ENCODE data around the gene IZUMO4. TPM values are rescaled to one million over a fixed set of nuclear protein-coding genes. Genes with fewer than 3 reads are reported as not detected.

The IZUMO4 gene
- total RNA-seq, 2 experiments from 2014 or later, result 15.2 to 16.6 TPM

DNA sequence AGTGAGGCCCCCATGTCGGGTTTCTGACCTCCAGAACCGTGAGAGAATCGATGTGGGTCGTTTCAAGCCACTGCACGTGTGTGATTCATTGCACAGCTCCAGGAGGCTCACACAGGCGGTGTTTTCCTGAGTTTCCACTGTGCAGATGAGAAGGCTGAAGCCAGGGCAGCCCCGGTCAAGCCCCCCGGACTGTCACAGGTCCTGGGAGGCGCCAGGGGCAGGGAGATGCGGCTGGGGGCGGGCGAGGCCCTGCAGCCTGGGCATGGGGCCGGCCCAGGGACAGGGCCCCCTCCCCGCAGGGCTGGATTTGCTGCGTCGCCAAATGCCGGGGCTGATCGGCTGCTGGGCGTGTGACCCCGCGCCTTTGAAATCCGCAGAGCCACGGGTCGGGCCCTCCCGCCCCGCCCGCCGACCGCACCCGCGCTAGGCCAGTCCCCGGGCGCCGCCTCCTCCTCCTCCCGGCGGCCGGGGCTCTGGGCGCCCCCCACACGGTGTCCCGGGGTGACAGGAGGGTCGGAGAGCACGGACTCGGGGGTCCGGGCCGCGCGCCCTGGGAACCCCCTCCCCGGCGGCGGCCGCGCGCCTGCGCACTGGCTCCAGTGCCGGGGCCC lies 35.7 kb upstream of the IZUMO4 start:
- Mint-ChIP-seq H3K4me1 (peaks cover 43% of the 10 kb centered on the region), H3K4me3 (peak overlapping the region; percentile 91), H3K27ac (peak overlapping the region; percentile 98), H3K9me3 (ENCODE audit: low read depth) (no peaks in the 10 kb centered on the region), H3K27me3 (no peaks in the 10 kb centered on the region), H3K36me3 (ENCODE audit: low read depth) (no peaks in the 10 kb centered on the region)
- POLR2A ChIA-PET, result interaction anchor here (0.7 to 1.0 kb wide), 2 partner anchors 8 to 1550 kb away, joined by 4 to 5 read pairs; no protein-coding TSS in a partner anchor
- intact Hi-C loops (cut with DNase I, micrococcal nuclease), result loop anchor here (1.0 to 5.0 kb wide), 11 partner anchors 10 to 208 kb away; partner anchors contain the start of genes IZUMO4 (in 2 of the 2), MKNK2 (in 2 of the 2), MOB3A (in 2 of the 2) and CSNK1G2 (in 1 of the 2)
- DNase-seq, result no peak
- CTCF ChIA-PET, result interaction anchor here (0.6 to 1.0 kb wide), 3 partner anchors 9 to 133 kb away, joined by 3 read pairs; no protein-coding TSS in a partner anchor
- ATAC-seq, result peak; percentile 42

- H3K4me3 Mint-ChIP-seq, result peak overlapping the region; percentile 88
- ATAC-seq, result peak; percentile 91
- H3K4me1 Mint-ChIP-seq, result peaks cover 37% of the 10 kb centered on the region
- CTCF ChIA-PET, result interaction anchor here (0.6 to 1.0 kb wide), 3 partner anchors 10 to 44 kb away, joined by 3 read pairs; no protein-coding TSS in a partner anchor
- H3K9me3 Mint-ChIP-seq (ENCODE audit: low read depth), result no peaks in the 10 kb centered on the region
- H3K36me3 Mint-ChIP-seq (ENCODE audit: low read depth), result no peaks in the 10 kb centered on the region
- peak; percentile 100 for DNase-seq
- POLR2A ChIA-PET, result interaction anchor here (0.6 to 1.0 kb wide), 2 partner anchors 9 to 1155 kb away, joined by 4 to 9 read pairs; no protein-coding TSS in a partner anchor
- peak overlapping the region; percentile 92 for H3K27ac Mint-ChIP-seq
- intact Hi-C loops (cut with DNase I, micrococcal nuclease), result loop anchor here (1.0 to 5.0 kb wide), 11 partner anchors 10 to 208 kb away; partner anchors contain the start of genes IZUMO4 (in 2 of the 2), MOB3A (in 2 of the 2), CSNK1G2 (in 1 of the 2) and DOT1L (in 1 of the 2)
- H3K27me3 Mint-ChIP-seq, result no peaks in the 10 kb centered on the region
These were observed 35.0 kb upstream of the IZUMO4 start for GRCh38 chr19:2061495-2062388.

DNA sequence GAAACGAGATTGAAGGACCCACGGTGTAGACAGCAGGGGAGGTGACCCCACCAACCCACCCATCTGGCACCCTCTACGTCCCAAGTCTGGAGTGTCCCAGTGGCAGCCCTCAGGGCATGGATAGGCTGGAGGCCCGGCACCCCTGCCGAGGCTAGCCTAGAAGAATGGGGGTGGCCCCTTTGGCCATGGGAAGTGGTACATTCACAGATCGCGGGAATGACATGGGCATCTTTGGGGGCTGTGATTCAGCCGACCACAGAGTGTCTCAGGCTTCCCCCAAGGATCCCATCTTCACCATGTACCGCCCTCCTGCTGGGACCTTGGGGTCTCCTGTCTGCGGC lies 34.4 kb upstream of the IZUMO4 start:
- CTCF ChIA-PET, result interaction anchor here (0.7 to 1.0 kb wide), 3 partner anchors 10 to 32 kb away, joined by 3 read pairs; no protein-coding TSS in a partner anchor
- DNase-seq (no peak), ATAC-seq (no peak)
- POLR2A ChIA-PET, result interaction anchor here (0.6 to 1.0 kb wide), 4 partner anchors 9 to 1156 kb away, joined by 3 to 9 read pairs (median 4); no protein-coding TSS in a partner anchor
- peak overlapping the region; percentile 88 for H3K4me3 Mint-ChIP-seq
- H3K4me1 Mint-ChIP-seq, result peaks cover 31% of the 10 kb centered on the region
- no peaks in the 10 kb centered on the region for H3K27me3 Mint-ChIP-seq
- intact Hi-C loops (cut with DNase I, micrococcal nuclease), result loop anchor here in 1 of 2 experiments (5.0 kb wide), 1 partner anchor 200 kb away; the partner anchor contains the start of gene KLF16
- no peaks in the 10 kb centered on the region for H3K9me3 Mint-ChIP-seq (ENCODE audit: low read depth)
- no peaks in the 10 kb centered on the region for H3K36me3 Mint-ChIP-seq (ENCODE audit: low read depth)
- H3K27ac Mint-ChIP-seq, result peak overlapping the region; percentile 92

DNA sequence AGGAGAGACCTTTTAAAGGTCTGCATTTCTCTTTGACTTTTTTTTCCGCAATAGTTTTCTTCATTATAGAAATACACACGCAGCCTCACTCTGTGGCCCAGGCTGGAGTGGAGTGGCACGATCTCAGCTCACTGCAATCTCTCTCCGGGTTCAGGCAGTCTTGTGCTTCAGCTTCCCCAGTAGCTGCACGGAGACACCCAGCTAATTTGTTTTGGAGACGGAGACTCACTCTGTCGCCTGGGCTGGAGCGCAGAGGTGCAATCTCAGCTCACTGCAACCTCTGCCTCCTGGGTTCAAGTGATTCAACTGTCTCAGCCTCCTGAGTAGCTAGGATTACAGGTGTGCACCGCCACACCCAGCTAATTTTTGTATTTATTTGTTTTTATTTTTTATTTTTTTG lies 33.9 kb upstream of the IZUMO4 start:
- ATAC-seq, result no peak
- Mint-ChIP-seq H3K9me3 (ENCODE audit: low read depth) (no peaks in the 10 kb centered on the region), H3K4me1 (peaks cover 29% of the 10 kb centered on the region), H3K27ac (peak overlapping the region; percentile 70), H3K4me3 (peak overlapping the region; percentile 88), H3K27me3 (no peaks in the 10 kb centered on the region), H3K36me3 (ENCODE audit: low read depth) (no peaks in the 10 kb centered on the region)
- POLR2A ChIA-PET, result interaction anchor here (0.8 to 1.0 kb wide), 2 partner anchors 21 to 35 kb away, joined by 3 to 4 read pairs; no protein-coding TSS in a partner anchor
- intact Hi-C loops (cut with DNase I, micrococcal nuclease), result loop anchor here in 1 of 2 experiments (5.0 kb wide), 1 partner anchor 200 kb away; the partner anchor contains the start of gene KLF16
- no peak for DNase-seq
- CTCF ChIA-PET, result interaction anchor here (0.9 to 1.3 kb wide), 3 partner anchors 28 to 205 kb away, joined by 3 to 5 read pairs (median 3); no protein-coding TSS in a partner anchor

GRCh38 chr19:2063824-2064223 lies 32.9 kb upstream of the IZUMO4 start:
- CTCF ChIA-PET, result interaction anchor here (1.3 kb wide), 1 partner anchor 206 kb away, joined by 3 read pairs; no protein-coding TSS in a partner anchor
- H3K36me3 Mint-ChIP-seq (ENCODE audit: low read depth), result no peaks in the 10 kb centered on the region

DNA sequence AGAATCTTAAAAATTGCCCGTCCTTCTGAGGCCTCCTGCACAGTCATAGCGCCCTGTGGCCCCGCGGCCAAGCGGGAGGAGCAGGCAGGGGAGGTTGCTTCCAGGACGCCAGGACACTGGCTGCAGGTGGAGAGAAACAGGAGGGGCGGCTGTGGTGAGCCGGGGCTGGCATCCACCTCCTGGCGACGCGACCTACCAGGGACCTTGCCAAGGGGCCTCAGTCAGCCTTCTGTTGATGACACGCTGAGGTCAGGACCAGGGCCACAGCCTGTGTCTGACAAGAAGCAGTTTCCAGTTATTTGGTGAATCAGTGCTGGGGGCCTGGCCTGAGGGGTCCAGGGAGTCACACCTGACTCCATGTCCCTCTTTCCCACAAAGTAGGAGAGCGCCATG lies 32.3 kb upstream of the IZUMO4 start:
- no peak overlapping the region for H3K4me3 Mint-ChIP-seq
- H3K9me3 Mint-ChIP-seq (ENCODE audit: low read depth), result no peaks in the 10 kb centered on the region
- CTCF ChIA-PET, result no interaction called here
- POLR2A ChIA-PET, result no interaction called here
- no peaks in the 10 kb centered on the region for H3K36me3 Mint-ChIP-seq (ENCODE audit: low read depth)
- H3K27me3 Mint-ChIP-seq, result no peaks in the 10 kb centered on the region
- intact Hi-C loops (cut with DNase I, micrococcal nuclease), result loop anchor here in 1 of 2 experiments (5.0 kb wide), 1 partner anchor 202 kb away; the partner anchor contains the start of gene KLF16
- DNase-seq (no peak), ATAC-seq (no peak)
- peaks cover 18% of the 10 kb centered on the region for H3K4me1 Mint-ChIP-seq
- H3K27ac Mint-ChIP-seq, result no peak overlapping the region

More at GRCh38 chr19:2063824-2064223, 32.9 kb upstream of the IZUMO4 start:
- DNase-seq, result no peak
- POLR2A ChIA-PET, result interaction anchor here (0.6 kb wide), 1 partner anchor 10 kb away, joined by 3 read pairs; no protein-coding TSS in a partner anchor
- intact Hi-C loops (cut with DNase I, micrococcal nuclease), result loop anchor here in 1 of 2 experiments (5.0 kb wide), 1 partner anchor 202 kb away; the partner anchor contains the start of gene KLF16
- H3K27me3 Mint-ChIP-seq, result no peaks in the 10 kb centered on the region
- peak overlapping the region; percentile 21 for H3K4me3 Mint-ChIP-seq
- H3K27ac Mint-ChIP-seq, result no peak overlapping the region
- no peaks in the 10 kb centered on the region for H3K9me3 Mint-ChIP-seq (ENCODE audit: low read depth)
- no peak for ATAC-seq
- H3K4me1 Mint-ChIP-seq, result peaks cover 22% of the 10 kb centered on the region

GRCh38 chr19:2064788-2065524 lies 31.8 kb upstream of the IZUMO4 start:
- ATAC-seq (no peak), DNase-seq (no peak)
- H3K4me3 Mint-ChIP-seq, result no peak overlapping the region
- peaks cover 21% of the 10 kb centered on the region for H3K4me1 Mint-ChIP-seq
- no peaks in the 10 kb centered on the region for H3K27me3 Mint-ChIP-seq
- no peaks in the 10 kb centered on the region for H3K9me3 Mint-ChIP-seq (ENCODE audit: low read depth)
- ChIA-PET CTCF (no interaction called here), POLR2A (no interaction called here)
- H3K27ac Mint-ChIP-seq, result no peak overlapping the region
- no peaks in the 10 kb centered on the region for H3K36me3 Mint-ChIP-seq (ENCODE audit: low read depth)
- intact Hi-C loops (cut with DNase I, micrococcal nuclease), result loop anchor here in 1 of 2 experiments (5.0 kb wide), 1 partner anchor 203 kb away; the partner anchor contains the start of gene KLF16

- no peak overlapping the region for H3K27ac Mint-ChIP-seq
- ATAC-seq (no peak), DNase-seq (no peak)
- peaks cover 16% of the 10 kb centered on the region for H3K4me1 Mint-ChIP-seq
- H3K36me3 Mint-ChIP-seq (ENCODE audit: low read depth), result peaks cover 35% of the 10 kb centered on the region
- H3K4me3 Mint-ChIP-seq, result no peak overlapping the region
- ChIA-PET POLR2A (no interaction called here), CTCF (interaction anchor here (0.6 to 1.7 kb wide), 9 partner anchors 10 to 74 kb away, joined by 3 to 8 read pairs (median 4); no protein-coding TSS in a partner anchor)
- no peaks in the 10 kb centered on the region for H3K27me3 Mint-ChIP-seq
- H3K9me3 Mint-ChIP-seq (ENCODE audit: low read depth), result no peaks in the 10 kb centered on the region
- intact Hi-C loops (cut with DNase I, micrococcal nuclease), result no loop called here
These were observed 26.3 kb upstream of the IZUMO4 start for GRCh38 chr19:2070436-2070827.

DNA sequence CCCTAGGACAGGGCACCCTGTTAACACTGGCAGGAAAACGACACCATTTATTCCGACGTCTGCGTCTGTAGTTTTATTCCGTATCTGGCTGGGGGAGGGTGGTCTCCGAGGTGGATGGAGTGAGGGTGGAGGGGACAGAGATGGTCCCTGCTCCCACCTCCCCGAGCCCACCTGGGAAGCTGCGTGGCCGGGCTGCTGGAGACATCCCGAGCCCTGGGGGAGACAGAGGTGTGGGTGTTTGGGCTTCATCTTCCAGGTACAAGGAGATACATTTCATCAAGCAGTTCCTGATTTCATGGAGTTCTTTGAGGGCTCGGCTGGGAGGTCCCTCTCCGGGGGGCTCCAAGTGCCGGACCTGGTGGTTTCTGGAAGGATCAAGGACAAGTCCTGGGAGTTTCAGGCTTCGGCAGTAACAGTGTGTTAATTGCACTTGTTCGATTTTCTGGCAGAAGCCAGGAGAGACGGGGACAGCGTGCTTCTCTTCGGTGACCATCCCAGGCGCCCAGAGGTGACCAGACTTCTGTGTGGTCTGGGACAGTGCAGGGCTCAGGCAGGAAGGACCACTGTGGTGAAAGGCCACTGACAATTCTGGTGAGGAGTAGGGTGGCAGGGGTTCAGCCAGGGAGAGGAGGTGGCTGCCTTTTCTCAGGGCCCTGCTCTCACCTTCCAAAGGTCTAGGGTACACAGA lies 25.6 kb upstream of the IZUMO4 start:
- DNase-seq (no peak), ATAC-seq (no peak)
- POLR2A ChIA-PET, result no interaction called here
- Mint-ChIP-seq H3K4me1 (peaks cover 19% of the 10 kb centered on the region), H3K27me3 (no peaks in the 10 kb centered on the region), H3K4me3 (no peak overlapping the region), H3K27ac (peak overlapping the region; percentile 67), H3K9me3 (ENCODE audit: low read depth) (no peaks in the 10 kb centered on the region), H3K36me3 (ENCODE audit: low read depth) (peaks cover 39% of the 10 kb centered on the region)
- CTCF ChIA-PET, result interaction anchor here (0.6 to 1.4 kb wide), 3 partner anchors 39 to 1445 kb away, joined by 3 to 4 read pairs (median 4); no protein-coding TSS in a partner anchor
- intact Hi-C loops (cut with DNase I, micrococcal nuclease), result no loop called here

Data from activated CD4-positive, alpha-beta T cell treated with anti-CD3 and anti-CD28 coated beads for 36 hours (primary cell).